SIG-M5 treated with dmso at 0.1 percent for 504 hours (cell line): ENCODE measurements around the gene BICC1.

Experiments used
- DNase-seq: peaks from one replicate; lab custom pipeline; 2025; ENCODE audit not compliant: unreplicated experiment; lab: John Stamatoyannopoulos, UW

The BICC1 gene

DNA sequence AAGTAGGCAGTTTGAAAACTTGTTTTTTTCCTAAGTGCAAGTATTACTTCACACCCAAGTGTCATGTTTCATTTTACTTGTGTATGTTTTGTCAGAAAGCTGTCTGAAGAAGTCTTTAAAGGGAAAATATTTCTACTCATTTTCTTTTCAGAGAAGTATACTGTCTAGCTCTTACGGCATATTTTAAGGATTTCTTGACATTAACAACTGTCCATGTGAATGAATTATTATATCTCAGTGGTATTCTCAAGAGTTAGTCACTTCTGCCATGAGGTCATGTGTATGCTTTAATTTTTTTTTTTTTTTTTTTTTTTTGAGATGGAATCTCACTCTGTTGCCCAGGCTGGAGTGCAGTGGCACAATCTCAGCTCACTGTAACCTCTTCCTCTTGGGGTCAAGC lies 229.5 kb downstream of the BICC1 start:
- DNase-seq, result no peak

DNA sequence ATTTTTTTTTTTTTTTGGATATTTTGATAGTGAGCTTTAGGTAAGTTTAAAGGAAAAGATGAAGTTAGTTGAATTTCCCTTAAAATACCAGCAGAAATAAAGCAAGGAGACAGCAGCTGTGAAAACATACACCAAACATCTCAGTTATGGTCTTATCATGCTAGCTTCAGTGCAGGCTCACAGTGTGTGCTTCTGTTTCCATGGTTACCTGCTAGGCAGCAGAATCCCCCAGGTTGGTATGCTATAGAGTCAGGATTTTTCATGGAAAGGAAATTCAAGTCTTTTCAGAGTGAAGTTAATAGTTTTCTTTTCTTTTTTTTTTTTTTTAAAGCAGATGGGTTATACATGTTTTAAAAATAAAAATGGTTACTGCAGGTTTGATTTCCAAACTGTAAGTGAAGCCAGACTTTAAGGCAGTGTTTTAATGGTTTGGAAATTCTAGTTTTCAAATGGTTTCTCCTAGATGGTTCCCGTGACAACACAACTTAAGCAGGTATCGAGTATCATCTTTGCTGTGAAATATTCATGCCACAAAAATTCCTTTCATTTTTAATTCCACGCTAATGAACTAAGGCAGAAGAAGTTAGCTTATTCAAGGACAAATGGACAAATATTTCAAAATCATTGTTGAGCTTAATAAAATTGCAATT lies 230.9 kb downstream of the BICC1 start:
- DNase-seq, result no peak

DNA sequence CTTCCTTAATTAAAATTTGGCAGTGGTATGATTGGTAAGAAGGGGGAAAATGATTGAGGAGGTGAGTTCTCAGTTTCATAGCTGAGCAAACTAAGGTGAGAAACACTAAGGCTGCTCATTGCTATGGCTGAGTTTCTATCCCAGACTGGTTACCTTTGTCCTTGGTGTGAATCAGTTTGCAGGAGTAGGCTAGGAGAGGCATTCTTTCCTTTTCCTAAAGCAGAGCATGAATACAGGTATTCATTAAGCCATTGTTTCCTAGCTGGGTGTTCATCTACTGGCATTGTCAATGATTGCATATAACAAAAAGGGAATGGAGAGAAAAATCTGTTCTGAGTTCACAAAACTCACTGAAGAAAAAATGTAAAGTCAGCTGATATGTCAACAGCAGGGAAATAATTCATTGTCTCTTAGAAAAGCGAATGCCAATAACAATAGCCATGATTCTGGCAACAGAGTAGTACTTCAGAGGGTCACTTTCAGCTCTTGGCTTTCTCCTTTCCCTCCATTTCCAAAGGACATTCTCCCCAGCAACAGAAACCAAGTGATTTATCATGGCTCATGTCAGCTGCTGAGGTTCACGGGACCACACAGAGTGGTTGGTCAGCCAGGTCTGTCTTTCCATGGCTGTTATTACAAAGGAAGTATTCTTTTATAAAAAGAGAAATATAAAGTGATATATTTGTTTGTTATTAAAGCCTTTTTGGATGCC lies 234.0 kb downstream of the BICC1 start:
- no peak for DNase-seq

DNA sequence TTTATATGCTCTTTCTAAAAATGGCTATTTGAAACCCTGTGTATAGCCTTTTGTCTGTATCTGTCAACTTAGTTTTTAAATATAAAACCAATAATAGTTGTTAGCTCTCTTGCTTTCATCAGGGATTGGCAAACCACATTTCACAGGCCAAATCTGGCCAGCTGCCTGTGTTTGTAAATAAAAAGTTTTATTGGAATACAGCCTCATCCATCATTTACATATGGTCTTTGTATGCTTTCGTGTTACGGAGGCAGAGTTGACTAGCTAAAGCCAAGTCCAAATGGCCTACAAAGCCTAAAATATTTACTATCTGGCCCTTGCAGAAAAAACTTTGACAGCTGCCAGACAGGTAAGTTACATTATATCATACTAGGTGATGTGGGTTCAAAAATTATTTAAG lies 235.0 kb downstream of the BICC1 start:
- DNase-seq, result no peak

DNA sequence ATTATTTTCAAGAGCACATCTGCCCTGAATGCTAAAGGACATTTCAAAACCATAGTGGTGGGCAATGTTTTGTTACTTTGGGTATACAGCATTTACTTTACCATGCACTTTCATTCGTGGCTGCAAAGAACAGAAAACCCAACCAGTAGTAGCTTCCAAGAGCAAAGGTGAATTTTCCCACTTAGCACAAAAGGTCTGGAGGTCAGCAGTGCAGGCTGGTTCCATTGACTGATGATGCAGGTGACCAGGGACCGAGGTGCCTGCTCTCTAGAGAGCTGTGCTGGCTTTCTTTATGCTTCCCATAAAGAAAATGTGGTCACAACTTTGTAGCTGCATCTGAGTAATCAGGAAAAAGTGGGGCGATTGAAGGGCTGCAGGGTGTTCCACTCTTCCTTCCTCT lies 240.0 kb downstream of the BICC1 start:
- DNase-seq, result no peak

DNA sequence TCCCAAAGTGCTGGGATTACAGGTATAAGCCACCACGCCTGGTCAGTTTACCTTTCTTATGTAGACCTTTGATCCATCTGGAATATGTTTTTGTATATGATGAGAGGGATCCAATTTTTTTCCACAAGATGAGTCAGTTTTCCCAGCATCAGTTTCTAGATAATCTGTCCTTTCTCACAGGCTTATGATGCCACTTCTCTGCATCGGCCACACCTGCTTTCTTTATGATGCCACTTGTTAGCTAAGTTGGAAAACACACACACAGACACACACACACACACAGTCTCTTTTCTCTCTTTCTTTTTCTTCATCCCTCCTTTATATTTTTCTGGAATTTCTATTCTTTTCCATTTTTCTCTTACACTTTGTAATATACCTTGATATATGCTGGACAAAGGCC lies 240.8 kb downstream of the BICC1 start:
- DNase-seq, result no peak

DNA sequence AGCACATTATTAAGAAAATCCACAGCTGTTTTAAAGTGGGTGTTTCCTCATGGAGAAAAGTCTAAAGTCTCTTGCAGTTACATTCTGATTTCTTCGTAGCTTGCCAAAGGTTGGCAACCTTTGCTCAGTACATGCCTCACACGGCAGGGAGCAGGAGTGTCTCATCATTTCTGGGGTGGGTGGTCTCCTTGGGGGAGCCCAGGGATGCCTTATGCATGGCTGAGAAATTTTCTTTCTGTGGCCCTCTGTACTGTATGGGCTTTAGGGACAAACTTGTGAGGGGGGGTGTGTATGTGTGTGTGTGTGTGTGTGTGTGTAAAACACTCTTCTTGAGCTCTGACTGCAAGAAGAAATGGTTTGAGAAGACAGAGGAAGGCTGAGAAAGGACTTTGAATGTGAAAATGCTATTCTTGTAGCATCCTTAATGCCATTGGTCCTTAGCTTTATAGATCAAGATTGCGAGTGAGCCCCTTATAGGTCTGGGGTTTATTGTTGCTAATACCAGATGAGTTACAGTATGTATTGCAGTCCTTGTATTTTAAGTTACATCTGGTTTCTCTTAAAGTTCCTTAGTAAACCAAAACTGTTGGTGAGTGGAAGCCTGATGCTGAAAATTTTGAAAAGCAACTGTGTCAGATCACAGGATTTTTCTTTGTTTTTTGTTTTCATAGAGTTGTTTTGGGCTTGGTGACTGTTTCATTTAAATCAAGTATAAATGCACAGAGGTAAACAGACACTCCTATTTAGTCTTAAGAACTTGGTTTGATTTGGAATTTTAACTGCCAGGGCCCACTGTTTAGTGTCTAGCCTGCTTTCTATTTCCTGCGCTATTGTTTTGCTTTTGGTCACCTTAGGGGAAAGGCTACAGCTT lies 242.0 kb downstream of the BICC1 start:
- DNase-seq, result no peak

DNA sequence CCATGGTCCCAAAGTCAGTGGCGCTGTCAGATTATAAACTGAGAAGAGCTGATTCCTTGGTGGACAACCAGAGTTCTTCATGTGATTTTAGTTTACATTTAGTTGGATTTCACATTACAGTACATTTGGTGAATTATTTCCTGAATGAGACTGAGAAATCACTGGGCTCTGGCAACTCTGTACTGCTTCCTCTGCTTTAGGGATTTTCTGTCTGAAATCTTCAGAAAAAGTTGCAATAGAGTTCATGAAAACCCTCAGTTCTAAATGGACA lies 242.6 kb downstream of the BICC1 start:
- DNase-seq, result no peak

DNA sequence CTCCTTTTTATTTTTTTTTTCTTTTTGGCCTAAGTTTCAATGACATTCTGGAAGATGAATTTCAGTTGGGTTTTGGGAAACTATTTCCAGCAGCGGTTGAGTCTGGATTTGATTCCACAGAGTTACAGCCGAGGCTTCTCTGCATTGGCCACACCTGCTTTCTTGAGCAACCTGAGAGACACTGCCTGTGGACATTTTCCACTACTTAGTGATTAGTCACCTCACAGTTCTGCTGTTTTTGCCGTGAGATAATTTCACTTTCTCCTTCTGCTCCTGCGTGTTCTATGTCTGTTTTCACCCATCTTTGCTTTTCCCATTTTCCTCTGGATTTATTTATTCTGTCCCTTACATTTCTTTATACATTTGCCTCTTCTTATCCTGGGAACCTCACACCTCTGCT lies 243.0 kb downstream of the BICC1 start:
- no peak for DNase-seq

DNA sequence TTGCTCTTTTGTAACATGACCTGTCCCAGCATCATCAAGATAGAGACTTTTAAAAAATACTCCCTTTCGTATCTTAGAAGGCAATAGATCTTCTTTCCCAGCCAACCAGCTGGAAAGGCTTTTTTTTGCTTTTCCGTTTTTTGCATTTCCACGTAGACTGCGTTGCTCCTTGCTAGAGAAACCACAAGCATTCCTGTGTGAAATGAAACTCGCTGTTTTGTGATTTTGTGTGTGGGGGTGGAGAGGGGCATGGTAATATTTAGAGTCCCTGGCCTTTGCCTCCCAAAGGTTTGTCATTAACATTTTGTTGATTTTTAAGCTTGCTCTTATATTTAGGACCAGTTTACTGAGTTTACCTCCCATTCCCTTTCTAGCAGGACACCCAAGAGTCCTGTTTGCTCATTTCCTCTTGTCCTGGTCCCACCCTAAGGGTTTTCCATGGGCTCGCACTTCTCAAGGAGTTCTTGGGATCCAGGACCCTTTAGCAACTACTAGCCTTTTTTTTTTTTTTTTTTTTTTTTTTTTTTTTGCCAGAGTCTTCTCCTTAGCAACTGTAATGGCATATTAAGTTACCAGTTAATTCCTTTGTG lies 243.6 kb downstream of the BICC1 start:
- DNase-seq, result no peak

DNA sequence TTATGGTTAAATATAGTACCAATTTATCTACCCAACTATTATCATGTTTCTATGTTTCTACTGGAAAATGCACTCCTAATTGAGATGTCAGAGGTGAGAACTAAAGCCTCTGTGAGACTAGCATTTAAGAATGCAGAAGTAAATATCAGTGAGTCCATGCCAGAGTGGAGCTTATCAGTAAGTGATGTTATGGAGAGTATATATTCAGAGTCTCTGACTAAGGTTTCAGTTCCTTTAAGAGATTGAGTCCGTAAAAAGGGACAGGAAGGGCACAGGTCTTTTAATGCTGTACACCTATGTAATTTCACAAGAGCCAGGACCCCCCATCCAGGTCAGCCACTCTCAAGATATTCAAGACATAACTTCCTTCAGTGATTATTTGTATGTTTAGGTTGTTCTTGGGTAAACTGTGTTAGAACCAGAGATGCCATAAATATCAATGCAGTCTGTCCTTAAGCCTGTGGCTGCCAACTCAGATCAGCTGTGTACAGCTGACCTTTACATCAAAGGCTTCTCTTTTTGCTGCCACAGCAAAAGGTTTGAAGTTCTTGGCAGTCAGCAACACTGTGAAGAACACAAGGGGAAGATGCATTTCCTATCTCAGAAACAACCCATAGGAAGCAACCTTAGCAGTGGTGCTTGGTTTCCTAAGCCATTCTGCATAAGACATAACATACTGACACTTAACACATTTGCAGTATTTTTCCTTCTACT lies 244.8 kb downstream of the BICC1 start:
- DNase-seq, result no peak

DNA sequence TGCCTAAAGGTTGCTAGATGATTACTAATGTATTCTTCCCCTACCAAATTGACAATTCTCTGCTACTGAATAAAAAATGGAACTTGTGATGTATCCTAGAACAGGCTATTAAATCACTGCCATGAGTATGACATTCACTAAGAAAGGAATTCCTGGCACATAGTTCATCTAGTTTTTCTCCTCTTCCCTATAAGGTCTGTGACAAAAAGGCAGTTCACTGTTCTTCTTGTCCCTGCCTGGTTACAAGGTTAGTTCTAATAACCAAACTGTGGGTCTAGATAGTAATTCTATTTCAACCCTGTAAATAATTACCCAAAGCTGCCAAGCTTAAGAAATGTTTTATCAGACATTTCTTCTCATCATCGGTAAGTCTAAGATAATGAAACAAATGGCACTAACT lies 245.6 kb downstream of the BICC1 start:
- DNase-seq, result no peak

DNA sequence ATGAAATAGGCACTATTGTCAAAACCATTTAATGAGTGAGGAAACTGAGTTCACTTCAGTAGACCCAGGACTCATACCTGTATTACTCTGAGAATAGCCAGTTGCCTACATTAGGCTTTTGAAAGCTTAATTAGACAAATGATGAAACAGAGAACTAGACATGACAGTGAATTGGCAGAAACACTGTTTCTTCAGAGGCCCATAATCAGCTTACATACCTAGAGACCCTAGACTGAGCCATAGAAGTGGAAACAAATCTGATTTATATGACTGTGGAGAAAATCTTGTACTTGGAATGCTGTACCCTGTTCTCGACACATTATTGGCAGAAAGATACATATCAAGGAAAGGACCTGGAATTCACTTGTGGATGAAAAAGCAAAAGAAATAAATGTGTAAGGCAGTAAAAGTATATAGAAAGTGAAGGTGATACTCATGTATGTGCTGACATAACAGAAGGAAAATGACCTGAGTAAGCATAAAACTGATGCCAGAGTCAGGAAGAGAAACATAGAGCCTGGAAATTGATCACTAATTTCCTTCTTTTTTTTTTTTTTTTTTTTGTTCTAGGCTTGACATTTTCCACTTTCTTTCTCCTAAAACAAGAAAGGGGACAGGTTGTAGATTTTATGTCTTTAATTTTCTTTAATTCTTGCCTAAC lies 251.5 kb downstream of the BICC1 start:
- no peak for DNase-seq

DNA sequence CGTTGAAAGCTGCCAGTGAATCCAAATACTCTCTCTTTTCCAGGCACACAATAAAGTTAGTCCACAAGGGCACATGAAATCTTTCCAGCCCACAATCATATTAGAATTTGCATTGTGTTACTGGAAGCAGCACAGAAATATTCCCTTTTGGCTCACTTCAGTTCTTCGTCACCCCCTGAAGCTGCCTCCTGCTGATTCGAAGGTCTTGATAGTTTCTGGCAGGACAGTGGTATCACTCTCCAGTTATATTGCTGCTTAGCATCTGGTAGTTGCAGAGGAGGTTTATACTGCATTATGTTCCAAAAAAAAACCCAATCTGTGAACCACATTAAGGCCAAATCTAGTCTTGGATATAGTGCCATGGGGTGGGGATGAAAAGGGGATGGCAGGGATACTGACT lies 253.2 kb downstream of the BICC1 start:
- no peak for DNase-seq

DNA sequence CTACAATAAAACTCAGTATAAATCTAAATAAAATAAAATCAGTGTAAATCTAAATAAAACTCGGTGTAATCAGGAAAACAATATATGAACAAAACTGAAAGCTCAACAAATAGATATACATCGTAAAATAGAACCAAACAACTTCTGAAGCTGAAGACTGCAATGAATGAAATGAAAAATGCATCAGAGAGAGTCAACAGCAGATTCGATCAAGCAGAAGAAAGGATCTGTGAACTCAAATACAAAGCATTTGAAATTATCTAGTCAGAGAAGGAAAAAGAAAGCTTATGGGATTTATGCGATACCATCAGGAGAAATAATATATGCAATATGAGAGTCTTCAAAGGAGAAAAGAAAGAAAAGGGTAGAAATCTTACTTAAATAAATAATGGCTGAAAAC lies 255.0 kb downstream of the BICC1 start:
- DNase-seq, result no peak

DNA sequence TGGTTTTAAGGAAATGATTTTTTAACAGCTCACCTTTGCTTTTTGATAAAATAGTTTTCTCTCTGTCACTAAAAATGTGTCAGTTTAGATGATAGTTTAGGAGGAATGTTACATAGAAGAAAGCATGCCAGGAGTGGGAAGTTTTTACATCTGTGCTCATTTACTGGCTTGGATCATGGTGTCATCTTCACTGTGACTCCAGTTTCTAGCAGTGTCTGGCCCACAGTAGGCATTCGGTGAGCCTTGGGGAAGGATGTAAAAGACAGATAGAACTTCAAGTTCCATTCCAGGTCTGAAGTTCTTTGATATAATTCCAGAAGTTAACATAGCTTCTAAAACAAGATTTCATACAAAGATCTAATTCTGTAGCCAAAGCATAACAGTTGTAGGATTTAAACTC lies 259.2 kb downstream of the BICC1 start:
- DNase-seq, result no peak

DNA sequence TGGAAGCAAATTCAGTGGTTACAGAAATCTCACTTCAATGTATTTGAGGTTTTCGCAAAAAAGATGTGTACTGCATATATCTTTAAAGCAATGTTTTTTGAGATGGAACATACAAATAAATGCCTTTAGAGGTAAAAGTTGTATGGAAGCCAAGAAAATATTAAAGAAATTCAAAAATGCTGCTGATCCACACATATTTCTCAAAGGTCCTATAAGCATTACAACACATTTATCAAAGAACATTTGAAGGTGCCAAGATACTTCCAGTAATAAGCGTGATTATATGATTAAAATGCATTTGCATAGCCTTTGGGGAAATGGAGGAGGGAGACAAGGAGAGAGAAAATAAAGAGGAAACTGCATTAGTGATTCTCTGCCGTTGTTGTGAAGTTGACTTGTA lies 260.1 kb downstream of the BICC1 start:
- DNase-seq, result no peak

DNA sequence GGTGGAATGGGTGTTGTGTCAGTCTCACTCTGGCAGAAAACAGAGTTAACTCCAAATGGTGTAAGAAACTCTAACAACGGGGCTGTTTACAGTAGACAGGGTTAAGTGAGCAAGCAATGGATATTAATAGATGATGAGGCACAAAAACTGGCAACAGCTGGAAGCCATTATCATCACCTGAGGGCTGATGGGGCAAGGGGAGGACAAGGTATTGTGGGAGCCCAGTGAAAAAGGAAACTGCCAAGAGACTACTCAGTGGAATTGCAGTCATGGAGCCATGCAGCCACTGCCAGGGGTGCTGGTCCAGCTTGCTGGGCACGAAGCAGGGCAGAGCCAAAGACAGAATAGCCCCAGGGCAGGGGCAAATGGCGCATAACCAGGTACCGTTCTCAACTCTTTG lies 260.7 kb downstream of the BICC1 start:
- no peak for DNase-seq

DNA sequence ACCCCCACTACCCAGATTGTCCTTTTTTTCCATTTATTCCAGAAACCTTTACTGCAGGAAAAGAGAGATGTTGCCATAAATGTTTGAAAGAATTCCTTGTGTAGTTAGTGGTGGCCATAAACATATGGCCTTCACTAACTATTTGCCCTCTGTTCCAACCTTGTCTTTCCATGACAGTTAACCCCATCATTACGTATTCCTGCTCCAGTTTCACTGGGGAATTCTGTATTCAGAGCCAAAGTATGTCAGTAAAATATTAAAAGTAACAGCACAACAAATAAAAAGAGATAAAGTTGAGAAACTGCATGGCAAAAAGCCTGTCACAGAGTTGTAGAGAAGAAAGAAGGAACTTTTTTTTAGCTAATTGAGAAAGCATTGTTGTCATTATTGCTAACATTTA lies 261.3 kb downstream of the BICC1 start:
- DNase-seq, result no peak

DNA sequence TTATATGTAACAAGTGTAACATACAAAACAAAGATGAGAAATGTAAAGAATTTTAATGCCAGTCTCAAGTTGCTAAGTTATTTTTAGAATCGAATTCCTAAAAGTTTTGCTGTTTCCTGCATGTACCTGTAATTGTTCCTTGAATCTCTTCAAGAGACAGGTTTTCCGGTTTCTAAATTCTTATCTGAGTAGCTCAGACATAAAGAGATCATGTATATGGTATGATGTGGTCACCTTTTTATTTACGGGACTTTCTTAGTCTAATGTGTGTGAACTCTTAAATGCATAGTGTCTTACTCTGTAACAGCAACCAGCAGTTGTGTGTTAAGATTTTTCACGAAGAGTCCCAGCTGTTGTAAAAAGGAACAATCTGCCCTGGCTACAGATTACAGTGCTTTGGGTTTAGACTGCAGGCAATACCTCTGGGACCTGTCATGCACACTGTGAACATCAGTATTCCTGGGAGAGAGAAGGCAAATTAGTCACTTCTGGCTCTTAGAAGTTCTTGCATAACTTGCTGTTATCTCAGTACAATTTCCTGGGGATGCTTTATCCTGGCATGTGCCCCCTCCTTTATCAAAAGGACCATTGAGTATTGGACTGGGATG lies 263.4 kb downstream of the BICC1 start:
- DNase-seq, result no peak
